Effector memory CD4-positive, alpha-beta T cell (primary cell): ENCODE data around the gene DSCAML1.

Source experiments
- DNase-seq, 3 donors: peaks; one replicate each; pipeline ENCODE4 v3.0.0-alpha.2; 2020
- H3K27ac ChIP-seq: 2 replicates; pipeline ENCODE4 v1.7.0; 2013; ENCODE audit warnings: mild to moderate bottlenecking, low read length, moderate library complexity; ENCODE audit not compliant: insufficient read depth, poor library complexity, severe bottlenecking
- H3K27me3 ChIP-seq: replicated peaks from 2 replicates; pipeline ENCODE4 v1.7.0; 2013; ENCODE audit warnings: mild to moderate bottlenecking, low read length; ENCODE audit not compliant: insufficient read depth, control insufficient read depth, poor library complexity, severe bottlenecking
- H3K36me3 ChIP-seq: 2 replicates; pipeline ENCODE4 v1.7.0; 2013; ENCODE audit warnings: mild to moderate bottlenecking, low read length, moderate library complexity; ENCODE audit not compliant: control insufficient read depth, insufficient read depth
- H3K4me1 ChIP-seq: 2 replicates; pipeline ENCODE4 v1.7.0; 2013; ENCODE audit warnings: low read length, mild to moderate bottlenecking; ENCODE audit not compliant: control insufficient read depth, insufficient read depth, poor library complexity, severe bottlenecking
- H3K4me3 ChIP-seq: 2 replicates; pipeline ENCODE4 v1.7.0; 2013; ENCODE audit warnings: low read length, low read depth, mild to moderate bottlenecking; ENCODE audit not compliant: insufficient read depth, poor library complexity, severe bottlenecking
- H3K9me3 ChIP-seq: 2 replicates; pipeline ENCODE4 v1.7.0; 2013; ENCODE audit warnings: mild to moderate bottlenecking, low read length, moderate library complexity; ENCODE audit not compliant: control insufficient read depth

DSCAML1 gene

DNA sequence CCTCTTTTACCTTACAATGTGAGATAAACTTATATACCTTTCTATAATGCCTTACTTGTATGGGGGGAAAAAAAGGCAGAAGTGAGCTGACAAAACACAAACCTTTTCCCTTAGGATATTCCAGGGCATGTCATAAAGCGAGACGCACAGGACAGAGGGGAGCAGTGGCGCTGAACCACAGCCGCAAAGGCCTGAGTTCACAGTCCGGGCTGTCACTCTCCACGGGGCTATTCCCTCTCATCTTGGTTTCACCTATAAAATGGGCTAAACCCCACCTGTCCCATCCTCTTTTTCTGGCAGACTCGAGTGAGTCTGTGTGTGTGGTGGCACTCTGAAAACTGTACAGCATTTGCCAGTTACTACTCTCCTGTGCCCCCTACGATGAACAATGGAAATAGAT, 41.9 kb upstream of the DSCAML1 start:
- Histone ChIP-seq H3K9me3 (no peaks in the 10 kb centered on the region), H3K27me3 (no peaks in the 10 kb centered on the region), H3K36me3 (no peaks in the 10 kb centered on the region), H3K27ac (no peak overlapping the region), H3K4me3 (no peak overlapping the region), H3K4me1 (no peaks in the 10 kb centered on the region)
- DNase-seq, result no peak

GRCh38 chr11:117837791-117838190, 40.8 kb upstream of the DSCAML1 start:
- no peaks in the 10 kb centered on the region for H3K4me1 ChIP-seq
- H3K27ac ChIP-seq, result no peak overlapping the region
- no peak for DNase-seq
- no peaks in the 10 kb centered on the region for H3K36me3 ChIP-seq
- no peaks in the 10 kb centered on the region for H3K27me3 ChIP-seq
- no peaks in the 10 kb centered on the region for H3K9me3 ChIP-seq
- H3K4me3 ChIP-seq, result no peak overlapping the region

- Histone ChIP-seq H3K36me3 (no peaks in the 10 kb centered on the region), H3K27ac (no peak overlapping the region), H3K4me1 (no peaks in the 10 kb centered on the region), H3K4me3 (no peak overlapping the region), H3K27me3 (no peaks in the 10 kb centered on the region), H3K9me3 (no peaks in the 10 kb centered on the region)
- no peak for DNase-seq
Measured at GRCh38 chr11:117837070-117837776, 40.2 kb upstream of the DSCAML1 start.

DNA sequence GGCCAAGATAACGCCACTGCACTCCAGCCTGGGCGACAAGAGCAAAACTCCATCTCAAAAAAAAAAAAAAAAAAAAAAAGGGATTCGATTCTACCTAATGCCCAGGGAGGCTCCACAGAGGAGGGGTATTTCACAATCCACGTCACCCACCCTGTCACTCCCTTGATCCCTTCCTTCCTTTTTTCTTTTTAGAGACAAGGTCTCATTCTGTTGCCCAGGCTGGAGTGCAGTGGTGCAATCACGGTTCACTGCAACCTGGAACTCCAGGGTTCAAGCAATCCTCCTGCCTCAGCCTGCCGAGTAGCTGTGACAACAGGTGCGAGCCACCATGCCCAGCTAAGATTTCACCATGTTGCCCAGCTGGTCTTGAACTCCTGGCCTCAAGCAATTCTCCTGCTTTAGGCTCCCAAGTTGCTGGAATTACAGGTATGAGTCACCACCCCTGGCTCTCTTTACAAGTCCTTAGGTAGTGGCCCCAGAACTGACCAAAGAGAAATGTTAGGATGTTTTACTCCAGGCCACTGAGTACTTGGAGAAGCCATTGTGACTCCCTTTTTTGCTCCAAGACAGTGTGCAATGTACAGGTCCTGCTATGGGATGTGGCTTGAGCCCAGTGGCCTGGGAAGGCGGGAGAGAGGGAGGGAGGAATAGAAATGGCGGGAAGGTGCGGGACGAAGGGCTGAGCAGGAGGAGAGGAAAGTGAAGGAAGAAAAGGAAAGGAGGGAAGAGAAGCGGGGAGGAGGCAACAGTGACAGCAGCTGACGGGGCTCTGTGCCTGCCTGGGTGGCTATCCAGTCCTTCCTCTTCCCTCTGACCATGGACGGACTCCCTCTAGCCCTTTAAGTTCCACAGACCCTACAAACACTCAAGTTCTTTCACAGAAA, 39.3 kb upstream of the DSCAML1 start:
- H3K4me3 ChIP-seq, result no peak overlapping the region
- H3K27ac ChIP-seq, result no peak overlapping the region
- H3K27me3 ChIP-seq, result no peaks in the 10 kb centered on the region
- no peaks in the 10 kb centered on the region for H3K9me3 ChIP-seq
- DNase-seq, result no peak
- no peaks in the 10 kb centered on the region for H3K4me1 ChIP-seq
- H3K36me3 ChIP-seq, result no peaks in the 10 kb centered on the region

DNA sequence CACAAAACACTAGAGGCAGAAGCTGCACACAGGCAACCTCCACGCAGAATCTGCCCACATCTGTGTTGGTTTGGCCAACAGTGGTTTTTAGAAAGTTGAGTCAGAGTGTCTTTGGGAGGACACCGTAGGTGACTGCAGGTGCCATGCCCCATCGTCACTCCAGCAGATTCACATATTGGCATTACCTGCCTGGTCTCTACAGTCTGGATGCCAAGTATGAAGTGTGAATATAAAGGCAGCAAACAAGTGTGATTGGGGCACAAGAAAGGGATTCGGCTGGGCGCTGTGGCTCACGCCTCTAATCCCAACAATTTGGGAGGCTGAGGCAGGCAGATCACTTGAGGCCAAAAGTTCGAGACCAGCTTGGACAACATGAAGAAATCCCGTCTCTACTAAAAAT, 38.6 kb upstream of the DSCAML1 start:
- Histone ChIP-seq H3K27me3 (no peaks in the 10 kb centered on the region), H3K36me3 (no peaks in the 10 kb centered on the region), H3K4me3 (no peak overlapping the region), H3K9me3 (no peaks in the 10 kb centered on the region), H3K27ac (no peak overlapping the region), H3K4me1 (peaks cover 3% of the 10 kb centered on the region)
- no peak for DNase-seq

DNA sequence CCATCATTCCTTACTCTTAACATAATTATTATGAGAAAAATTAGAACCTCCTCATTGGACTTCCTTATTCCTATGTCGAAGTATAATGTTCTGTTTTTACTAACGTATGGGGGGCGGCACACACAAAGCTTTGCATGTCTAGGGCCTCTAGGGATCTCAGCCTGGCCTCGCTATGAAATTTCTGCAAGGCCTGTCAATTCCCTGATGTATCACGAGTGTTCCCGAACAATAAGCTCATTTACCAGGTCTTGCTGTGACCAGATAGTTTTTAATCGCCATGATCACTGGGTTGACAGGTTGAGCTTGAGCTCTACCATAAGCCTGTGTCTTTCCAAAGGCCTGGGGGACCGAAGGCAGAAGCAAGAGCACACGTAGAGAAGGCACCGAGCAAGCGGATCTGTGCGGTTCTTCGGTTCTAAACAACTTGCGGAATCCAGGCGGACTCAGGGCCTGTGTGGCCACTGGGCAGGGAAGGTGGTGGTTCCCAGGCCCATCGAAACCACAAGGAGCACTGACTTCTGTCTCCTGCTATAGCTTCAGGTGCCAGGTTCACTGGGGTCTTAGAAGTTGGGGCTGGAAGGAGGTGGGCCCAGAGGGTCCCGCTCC, 37.9 kb upstream of the DSCAML1 start:
- no peaks in the 10 kb centered on the region for H3K9me3 ChIP-seq
- no peak overlapping the region for H3K27ac ChIP-seq
- no peak for DNase-seq
- no peaks in the 10 kb centered on the region for H3K36me3 ChIP-seq
- peaks cover 3% of the 10 kb centered on the region for H3K4me1 ChIP-seq
- H3K4me3 ChIP-seq, result no peak overlapping the region
- no peaks in the 10 kb centered on the region for H3K27me3 ChIP-seq

DNA sequence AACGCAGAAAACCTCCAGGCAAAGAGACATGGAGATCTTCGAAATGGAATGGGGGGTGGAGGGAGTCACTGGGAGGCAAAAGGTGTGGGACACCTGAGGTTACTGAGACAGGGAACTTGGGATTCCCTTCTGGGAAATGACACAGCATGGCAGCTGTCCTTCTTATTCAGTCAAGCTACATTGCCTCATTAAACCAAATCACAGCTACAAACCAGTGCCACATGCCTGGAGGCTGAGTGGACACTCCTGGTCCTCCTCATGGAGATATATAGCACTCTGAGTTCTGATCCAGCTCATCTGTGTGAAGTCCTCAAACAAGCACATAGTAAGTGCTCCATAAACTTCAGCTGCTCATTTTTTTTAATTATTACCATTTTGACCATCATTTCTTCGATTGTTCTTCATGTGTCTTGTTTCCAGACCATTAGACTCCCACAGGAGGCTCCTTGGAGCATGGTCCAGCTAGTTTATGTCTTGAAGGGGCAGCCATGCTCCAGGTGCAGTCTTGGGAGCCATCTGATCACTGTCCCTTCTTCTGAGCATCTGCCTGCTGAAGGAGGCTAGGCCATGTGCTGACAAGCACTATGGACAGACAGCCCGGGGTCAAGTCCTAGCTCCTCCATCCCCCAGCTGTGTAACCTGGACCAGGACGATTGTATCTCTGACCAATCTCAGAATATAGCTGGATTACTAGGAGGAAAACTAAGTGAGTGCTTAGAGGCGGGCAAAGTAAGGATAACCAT, 37.2 kb upstream of the DSCAML1 start:
- DNase-seq, result no peak
- H3K27me3 ChIP-seq, result no peaks in the 10 kb centered on the region
- no peak overlapping the region for H3K27ac ChIP-seq
- no peaks in the 10 kb centered on the region for H3K36me3 ChIP-seq
- H3K4me3 ChIP-seq, result no peak overlapping the region
- H3K9me3 ChIP-seq, result no peaks in the 10 kb centered on the region
- H3K4me1 ChIP-seq, result peaks cover 4% of the 10 kb centered on the region

DNA sequence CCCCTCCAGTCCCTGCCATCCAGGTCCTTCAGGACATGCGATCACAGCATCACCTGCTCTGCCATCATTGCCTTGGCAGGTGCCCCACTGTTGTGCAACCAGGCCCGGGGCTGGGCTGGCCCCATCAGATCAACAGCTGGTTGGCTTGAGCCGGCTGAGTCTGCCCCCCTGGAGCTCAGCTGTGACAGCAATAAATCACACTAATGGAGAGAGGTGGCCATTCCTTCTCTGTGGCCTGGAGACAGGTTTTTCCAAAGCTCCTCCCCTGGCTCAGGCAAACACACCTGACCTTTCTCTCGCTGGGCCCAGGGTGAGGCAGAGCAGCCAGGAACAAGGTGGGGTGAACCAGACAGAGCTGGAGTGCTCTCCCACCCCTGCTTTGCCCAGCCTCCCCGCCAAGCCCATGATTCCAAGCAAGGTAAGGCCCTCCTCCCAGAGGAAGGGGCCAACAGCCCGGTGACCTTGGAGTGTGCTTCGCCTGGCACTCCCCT, 36.4 kb upstream of the DSCAML1 start:
- Histone ChIP-seq H3K4me1 (peaks cover 12% of the 10 kb centered on the region), H3K27me3 (no peaks in the 10 kb centered on the region), H3K36me3 (no peaks in the 10 kb centered on the region), H3K9me3 (no peaks in the 10 kb centered on the region), H3K27ac (no peak overlapping the region), H3K4me3 (no peak overlapping the region)
- DNase-seq, result no peak

GRCh38 chr11:117832511-117832910, 35.5 kb upstream of the DSCAML1 start:
- no peaks in the 10 kb centered on the region for H3K36me3 ChIP-seq
- no peaks in the 10 kb centered on the region for H3K27me3 ChIP-seq
- H3K4me3 ChIP-seq, result no peak overlapping the region
- no peaks in the 10 kb centered on the region for H3K9me3 ChIP-seq
- DNase-seq, result no peak
- peaks cover 21% of the 10 kb centered on the region for H3K4me1 ChIP-seq
- H3K27ac ChIP-seq, result no peak overlapping the region
